Stimulated activated memory B cell treated with anti-CD40 and anti-IgM and Interleukin-4, amounts not matched to agents 10 μg/mL and 1 μg/mL and 100 μg/mL, for 72 hours (primary cell): ENCODE measurements around the gene LIX1.
"Not testable (repeated sequence)": the region's sequence is repeated elsewhere in the genome, so short reads cannot be mapped to it uniquely, and the experiment has no call there.

Experiments
- ATAC-seq: fragments of 150-1000 bp; cut with Tn5 transposase; 2 replicates; pipeline ENCODE4 v1.10.0; 2021
- H3K27ac Mint-ChIP-seq: one replicate; pipeline ENCODE4 v1.8.0; 2022; ENCODE audit warnings: mild to moderate bottlenecking, mixed read lengths
- H3K27me3 Mint-ChIP-seq: one replicate; pipeline ENCODE4 v1.8.0; 2022; ENCODE audit warnings: mixed read lengths
- H3K36me3 Mint-ChIP-seq: one replicate; pipeline ENCODE4 v1.8.0; 2022; ENCODE audit warnings: mixed read lengths
- H3K4me1 Mint-ChIP-seq: one replicate; pipeline ENCODE4 v1.8.0; 2022; ENCODE audit warnings: mixed read lengths
- H3K4me3 Mint-ChIP-seq: one replicate; pipeline ENCODE4 v1.8.0; 2022; ENCODE audit warnings: mild to moderate bottlenecking, moderate library complexity, mixed read lengths
- H3K9me3 Mint-ChIP-seq: one replicate; pipeline ENCODE4 v1.8.0; 2022; ENCODE audit warnings: mixed read lengths

The LIX1 gene

DNA sequence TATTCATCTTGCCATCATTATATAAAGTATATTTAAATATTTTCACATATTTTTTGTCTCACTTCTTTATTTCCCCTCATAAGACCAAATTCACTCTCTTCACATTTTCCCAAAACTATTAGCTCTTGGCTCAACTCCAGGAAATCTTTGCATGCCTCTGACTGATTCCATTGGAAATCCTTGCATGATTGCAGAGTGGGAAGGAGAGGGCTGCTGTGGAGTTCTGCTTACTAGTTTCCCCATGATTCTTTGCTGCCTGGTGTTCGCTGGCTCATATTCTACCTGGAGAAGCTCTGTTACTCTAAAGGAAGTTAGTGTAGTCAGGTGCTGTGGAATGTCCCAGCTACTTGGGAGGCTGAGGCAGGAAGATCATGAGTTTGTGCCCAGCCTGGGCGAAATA is 41.9 kb downstream of the LIX1 start:
- H3K27ac Mint-ChIP-seq = no peak overlapping the region
- peaks cover 1% of the 10 kb centered on the region for H3K4me1 Mint-ChIP-seq
- H3K4me3 Mint-ChIP-seq = no peak overlapping the region
- no peak for ATAC-seq
- no peaks in the 10 kb centered on the region for H3K9me3 Mint-ChIP-seq
- no peaks in the 10 kb centered on the region for H3K36me3 Mint-ChIP-seq
- peaks cover 10% of the 10 kb centered on the region for H3K27me3 Mint-ChIP-seq

DNA sequence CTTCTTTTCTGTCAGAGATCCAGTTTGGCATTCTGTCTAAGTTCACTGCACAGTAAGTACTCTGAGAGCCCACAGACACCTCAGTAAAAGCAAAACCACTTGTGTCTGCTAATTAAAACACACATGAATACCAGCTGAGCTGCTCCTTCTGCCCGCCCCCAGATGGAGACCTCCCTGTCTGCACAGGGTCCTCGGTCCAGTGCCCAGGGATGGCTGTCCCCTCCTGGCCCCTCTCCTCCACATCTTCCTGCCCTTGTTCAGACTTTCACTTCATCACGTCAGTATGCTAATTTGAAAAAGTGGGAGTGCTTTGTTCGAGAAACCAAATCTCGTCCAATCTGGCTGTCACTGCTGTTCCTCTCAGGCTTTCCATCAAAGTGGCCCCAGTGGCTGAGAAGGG is 43.5 kb downstream of the LIX1 start:
- no peak for ATAC-seq
- Mint-ChIP-seq H3K27me3 (peaks cover 10% of the 10 kb centered on the region), H3K9me3 (no peaks in the 10 kb centered on the region), H3K27ac (no peak overlapping the region), H3K4me3 (no peak overlapping the region), H3K4me1 (peaks cover 11% of the 10 kb centered on the region), H3K36me3 (no peaks in the 10 kb centered on the region)

DNA sequence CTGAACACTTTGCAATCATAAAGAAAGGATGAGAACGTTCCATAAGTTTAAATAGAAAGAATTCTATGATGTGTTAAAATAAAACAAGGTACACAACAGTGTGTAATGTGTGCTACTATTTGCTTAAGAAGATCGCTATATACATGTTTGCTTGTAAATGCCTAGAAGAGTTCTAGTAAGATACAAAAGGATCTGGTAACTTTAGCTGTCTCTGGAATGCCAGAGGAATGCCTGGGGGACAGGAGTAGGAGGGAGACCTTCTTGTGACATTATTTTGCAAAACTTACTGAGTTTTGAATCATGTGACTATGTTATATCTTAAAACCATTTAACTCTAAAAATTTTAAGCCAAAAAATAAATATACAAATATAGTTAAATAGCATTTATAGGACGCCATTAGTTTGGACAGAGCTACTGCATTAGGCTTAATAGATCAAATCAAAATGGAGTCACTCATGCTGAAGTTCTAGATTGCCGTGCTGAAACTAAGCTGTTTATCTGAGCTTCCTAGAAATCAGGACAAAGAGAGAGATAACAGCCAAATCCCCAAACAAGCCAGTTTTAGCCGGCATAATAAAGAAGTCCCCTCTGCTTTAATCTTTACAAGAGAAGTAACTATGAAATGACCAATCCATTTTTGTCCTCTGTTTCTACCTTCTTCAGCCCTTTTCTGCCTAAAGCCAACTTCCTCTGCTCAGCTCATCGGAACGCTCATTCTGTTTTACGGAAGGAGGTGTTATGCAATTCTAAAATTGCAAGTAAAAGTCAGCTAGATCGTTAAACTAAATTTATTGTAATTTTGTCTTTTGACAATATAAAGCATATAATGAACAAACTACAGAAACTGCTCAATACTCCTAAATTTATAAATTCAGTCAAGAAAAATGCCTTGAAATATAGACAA is 44.8 kb downstream of the LIX1 start:
- Mint-ChIP-seq H3K27ac (no peak overlapping the region), H3K4me1 (peaks cover 11% of the 10 kb centered on the region), H3K9me3 (no peaks in the 10 kb centered on the region), H3K27me3 (peaks cover 10% of the 10 kb centered on the region), H3K36me3 (no peaks in the 10 kb centered on the region), H3K4me3 (no peak overlapping the region)
- ATAC-seq = no peak

DNA sequence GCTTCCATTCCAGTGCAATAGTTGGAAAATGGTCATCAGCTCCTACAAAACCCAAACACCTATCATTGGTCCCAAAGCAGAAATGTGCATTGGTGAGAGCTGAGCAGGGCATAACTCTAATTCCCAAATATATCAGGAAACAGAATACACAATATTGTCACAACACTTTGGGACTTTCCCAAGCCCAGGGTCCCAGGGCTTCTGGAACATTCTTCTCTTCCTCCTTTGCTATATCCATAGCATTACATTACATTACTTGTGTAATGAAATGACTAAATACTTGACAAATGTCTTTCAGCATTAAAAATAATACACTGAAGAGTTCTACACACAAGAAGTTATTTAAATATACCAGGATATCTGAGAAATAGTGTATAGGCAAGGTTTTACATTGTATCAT is 45.6 kb downstream of the LIX1 start:
- Mint-ChIP-seq H3K4me1 (peaks cover 11% of the 10 kb centered on the region), H3K27ac (no peak overlapping the region), H3K36me3 (no peaks in the 10 kb centered on the region), H3K27me3 (peaks cover 10% of the 10 kb centered on the region), H3K9me3 (no peaks in the 10 kb centered on the region), H3K4me3 (no peak overlapping the region)
- ATAC-seq = no peak

DNA sequence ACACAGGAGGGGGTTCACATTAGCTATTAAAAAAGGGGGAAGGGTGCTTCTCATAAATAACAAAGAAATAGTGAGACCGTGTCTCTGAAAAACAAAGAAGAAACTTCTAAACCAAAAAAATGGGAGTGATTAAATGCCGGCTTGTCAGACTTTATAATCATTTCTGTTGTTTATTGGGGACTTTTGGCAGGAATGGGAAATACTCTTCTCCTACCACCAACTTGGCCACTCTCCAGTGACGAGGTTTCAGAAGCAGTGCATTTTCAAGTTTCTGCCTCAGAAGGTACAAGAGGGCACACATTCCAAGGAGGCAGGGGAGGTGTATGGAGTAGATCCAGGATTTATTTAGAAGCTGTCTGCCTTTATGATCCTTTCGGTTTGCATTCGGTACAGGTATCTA is 46.2 kb downstream of the LIX1 start:
- no peak for ATAC-seq
- peaks cover 11% of the 10 kb centered on the region for H3K4me1 Mint-ChIP-seq
- peaks cover 10% of the 10 kb centered on the region for H3K27me3 Mint-ChIP-seq
- no peak overlapping the region for H3K27ac Mint-ChIP-seq
- no peaks in the 10 kb centered on the region for H3K36me3 Mint-ChIP-seq
- no peaks in the 10 kb centered on the region for H3K9me3 Mint-ChIP-seq
- H3K4me3 Mint-ChIP-seq = no peak overlapping the region

DNA sequence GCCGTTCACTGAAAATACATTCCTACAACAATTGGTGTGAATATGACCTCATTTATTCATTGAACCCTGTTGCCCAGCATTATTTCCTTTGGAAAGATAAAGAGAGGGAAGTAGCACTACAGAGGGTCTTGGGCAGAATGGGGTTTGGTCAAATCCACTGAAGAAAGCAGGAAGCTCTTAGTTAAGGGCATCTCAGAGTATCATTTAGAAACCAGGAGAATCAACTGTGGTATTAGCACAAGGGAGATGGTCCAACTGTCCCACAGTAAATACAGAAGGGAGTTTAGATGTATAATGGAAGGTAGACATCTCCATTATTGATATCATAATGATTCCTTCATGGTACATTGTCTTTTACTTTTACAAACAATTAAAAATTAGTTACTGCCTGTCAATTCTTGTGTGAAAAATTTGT is 47.1 kb downstream of the LIX1 start:
- Mint-ChIP-seq H3K9me3 (no peaks in the 10 kb centered on the region), H3K4me1 (peaks cover 11% of the 10 kb centered on the region), H3K4me3 (no peak overlapping the region), H3K27me3 (peaks cover 8% of the 10 kb centered on the region), H3K36me3 (no peaks in the 10 kb centered on the region), H3K27ac (peak overlapping the region; percentile 51)
- ATAC-seq = peak; percentile 53

DNA sequence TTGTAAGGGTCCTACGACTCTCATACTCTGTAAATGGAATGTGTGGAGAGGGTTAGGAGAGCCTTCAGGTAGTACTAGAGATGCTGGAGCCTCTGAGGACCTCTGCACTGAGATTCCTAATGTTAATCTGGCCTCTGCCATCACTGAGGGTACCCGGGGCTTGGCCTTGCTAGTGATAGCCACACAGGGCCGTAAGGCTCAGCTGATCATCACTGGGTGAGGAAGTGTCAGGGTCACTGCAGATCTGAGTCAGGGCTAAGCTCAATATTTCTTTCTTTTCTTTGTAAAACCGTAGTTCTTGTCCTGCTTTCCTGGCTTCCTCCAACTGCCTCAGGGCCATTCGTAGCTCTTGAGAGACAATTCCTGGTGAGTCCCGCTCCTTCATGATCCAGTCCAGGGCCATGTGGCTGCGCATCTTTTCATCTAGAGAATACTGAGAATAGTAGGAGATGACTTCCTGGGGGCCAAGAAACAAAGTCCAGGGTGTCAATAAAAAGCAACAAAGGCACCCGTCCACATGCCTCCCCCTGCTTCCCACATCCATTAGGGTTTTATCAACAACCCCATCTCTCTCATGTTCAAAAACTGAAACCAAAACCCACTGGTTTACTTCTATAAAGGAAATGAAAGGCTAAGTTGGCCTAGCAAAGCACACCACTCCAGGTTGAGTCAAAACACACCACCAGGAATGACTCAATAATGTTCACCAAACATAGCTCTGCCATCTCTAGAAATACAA is 47.7 kb downstream of the LIX1 start:
- peak; percentile 88 for ATAC-seq

DNA sequence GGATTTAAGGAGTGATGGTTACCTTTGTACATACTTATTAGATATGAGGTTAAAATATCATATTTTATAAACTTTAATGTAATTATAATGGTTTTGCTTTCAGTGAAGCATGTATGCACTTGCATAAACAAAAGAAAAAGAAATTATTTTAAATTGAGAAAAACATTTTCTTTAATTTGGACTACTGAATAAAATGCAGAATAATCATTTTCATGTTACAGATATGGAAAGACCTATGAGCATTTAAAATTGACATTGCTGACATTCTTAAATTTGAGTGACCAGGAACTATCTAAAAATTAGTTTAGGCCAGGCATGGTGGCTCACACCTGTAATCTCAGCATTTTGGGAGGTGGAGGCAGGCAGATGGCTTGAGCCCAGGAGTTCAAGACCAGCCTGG is 49.2 kb downstream of the LIX1 start:
- Mint-ChIP-seq H3K36me3 (no peaks in the 10 kb centered on the region), H3K27ac (no peak overlapping the region), H3K9me3 (no peaks in the 10 kb centered on the region), H3K27me3 (no peaks in the 10 kb centered on the region), H3K4me1 (peaks cover 11% of the 10 kb centered on the region), H3K4me3 (no peak overlapping the region)
- ATAC-seq = no peak

More for the DNA sequence above, 47.7 kb downstream of the LIX1 start:
- H3K36me3 Mint-ChIP-seq = no peaks in the 10 kb centered on the region
- H3K9me3 Mint-ChIP-seq = no peaks in the 10 kb centered on the region
- H3K4me3 Mint-ChIP-seq = no peak overlapping the region
- peak overlapping the region; percentile 51 for H3K27ac Mint-ChIP-seq
- H3K27me3 Mint-ChIP-seq = peaks cover 2% of the 10 kb centered on the region
- H3K4me1 Mint-ChIP-seq = peaks cover 11% of the 10 kb centered on the region

DNA sequence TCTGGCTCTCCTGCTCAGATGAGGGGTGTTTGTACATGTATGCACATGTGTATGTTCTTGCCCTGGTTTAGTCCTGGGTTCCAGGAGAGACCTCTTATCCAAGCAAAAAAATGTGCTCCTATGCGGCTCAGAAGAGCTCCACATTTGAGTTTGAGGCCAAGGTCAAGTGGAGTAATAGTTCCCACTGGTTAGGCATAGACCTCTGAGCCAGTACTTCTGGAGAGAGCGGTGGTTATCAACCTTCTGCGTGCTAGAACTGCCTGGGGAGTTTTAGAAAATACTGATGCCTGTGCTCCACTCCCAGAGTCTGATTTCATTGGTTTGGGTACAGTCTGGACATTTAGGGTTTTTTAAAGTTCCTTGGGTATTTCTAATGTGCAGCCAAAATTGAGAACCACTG is 51.5 kb downstream of the LIX1 start:
- Mint-ChIP-seq H3K4me1 (peaks cover 11% of the 10 kb centered on the region), H3K4me3 (no peak overlapping the region), H3K9me3 (no peaks in the 10 kb centered on the region), H3K27ac (no peak overlapping the region), H3K36me3 (no peaks in the 10 kb centered on the region), H3K27me3 (no peaks in the 10 kb centered on the region)
- no peak for ATAC-seq

DNA sequence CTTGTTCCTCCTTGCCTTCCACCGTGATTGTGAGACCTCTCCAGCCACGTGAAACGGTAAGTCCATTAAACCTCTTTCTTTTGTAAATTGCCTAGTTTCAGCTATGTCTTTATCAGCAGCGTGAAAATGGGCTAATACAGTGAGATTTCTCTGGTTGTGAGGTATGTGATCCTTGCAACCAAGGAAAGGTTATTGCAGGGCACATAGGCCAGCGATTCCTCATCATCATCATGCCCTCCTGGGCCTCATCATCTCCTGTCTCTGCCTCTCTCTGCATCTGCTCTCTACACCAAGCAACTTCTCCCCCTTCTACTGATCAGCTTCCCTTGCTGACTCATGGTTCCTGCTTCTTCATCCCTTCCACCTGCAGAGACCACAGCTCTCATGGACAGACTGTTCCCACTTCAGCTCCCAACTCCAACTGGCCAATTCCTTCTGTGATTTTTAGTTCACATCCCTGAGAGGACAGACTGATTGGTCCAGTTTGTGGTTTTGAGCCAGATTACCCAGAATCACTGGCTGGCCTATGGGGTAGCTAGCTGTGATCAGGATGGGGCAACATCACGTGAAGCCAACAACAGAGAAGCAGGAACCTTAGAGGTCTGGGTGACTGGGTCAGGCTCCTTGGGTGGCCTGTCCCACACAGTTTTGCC is 53.1 kb downstream of the LIX1 start:
- Mint-ChIP-seq H3K4me3 (no peak overlapping the region), H3K36me3 (no peaks in the 10 kb centered on the region), H3K27ac (no peak overlapping the region), H3K4me1 (no peaks in the 10 kb centered on the region), H3K9me3 (peaks cover 3% of the 10 kb centered on the region), H3K27me3 (no peaks in the 10 kb centered on the region)
- no peak for ATAC-seq

DNA sequence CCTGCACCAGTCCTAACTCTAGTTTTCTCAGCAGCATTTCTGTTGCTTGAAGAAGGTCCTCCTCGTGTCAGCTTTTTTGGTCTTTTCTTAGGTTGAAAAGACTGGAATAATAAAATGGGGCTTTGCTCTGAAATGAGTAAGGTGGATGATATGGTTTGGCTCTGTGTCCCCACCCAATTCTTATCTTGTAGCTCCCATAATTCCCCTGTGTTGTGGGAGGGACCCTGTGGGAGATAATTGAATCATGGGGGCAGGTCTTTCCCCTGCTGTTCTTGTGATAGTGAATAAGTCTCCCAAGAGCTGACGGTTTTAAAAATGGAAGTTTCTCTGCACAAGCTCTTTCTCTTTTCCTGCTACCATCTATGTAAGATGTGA is 53.6 kb downstream of the LIX1 start:
- Mint-ChIP-seq H3K9me3 (peaks cover 3% of the 10 kb centered on the region), H3K4me3 (no peak overlapping the region), H3K27ac (no peak overlapping the region), H3K27me3 (no peaks in the 10 kb centered on the region), H3K36me3 (no peaks in the 10 kb centered on the region), H3K4me1 (no peaks in the 10 kb centered on the region)
- ATAC-seq = no peak

DNA sequence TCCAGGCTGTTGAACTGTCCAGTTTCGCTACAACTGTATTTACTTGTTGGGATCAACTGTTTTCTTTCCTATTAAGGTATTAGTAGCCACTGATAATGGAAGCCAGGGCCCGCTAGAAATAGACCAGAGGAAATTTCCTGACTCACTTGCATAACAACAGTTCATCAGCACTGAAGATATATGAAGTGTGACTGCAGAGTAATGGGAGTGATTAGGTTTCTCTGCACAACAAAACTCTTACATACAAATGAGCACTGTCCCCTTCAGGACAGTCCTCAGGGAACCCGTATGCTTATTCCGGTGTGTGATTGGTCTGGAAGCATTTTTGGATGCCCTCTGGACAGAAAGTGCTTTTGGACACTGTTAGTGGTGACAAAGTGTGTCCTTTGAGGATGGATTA is 55.3 kb downstream of the LIX1 start:
- no peak for ATAC-seq
- H3K27ac Mint-ChIP-seq = no peak overlapping the region
- peaks cover 3% of the 10 kb centered on the region for H3K4me1 Mint-ChIP-seq
- no peaks in the 10 kb centered on the region for H3K36me3 Mint-ChIP-seq
- H3K4me3 Mint-ChIP-seq = no peak overlapping the region
- peaks cover 3% of the 10 kb centered on the region for H3K9me3 Mint-ChIP-seq
- no peaks in the 10 kb centered on the region for H3K27me3 Mint-ChIP-seq

DNA sequence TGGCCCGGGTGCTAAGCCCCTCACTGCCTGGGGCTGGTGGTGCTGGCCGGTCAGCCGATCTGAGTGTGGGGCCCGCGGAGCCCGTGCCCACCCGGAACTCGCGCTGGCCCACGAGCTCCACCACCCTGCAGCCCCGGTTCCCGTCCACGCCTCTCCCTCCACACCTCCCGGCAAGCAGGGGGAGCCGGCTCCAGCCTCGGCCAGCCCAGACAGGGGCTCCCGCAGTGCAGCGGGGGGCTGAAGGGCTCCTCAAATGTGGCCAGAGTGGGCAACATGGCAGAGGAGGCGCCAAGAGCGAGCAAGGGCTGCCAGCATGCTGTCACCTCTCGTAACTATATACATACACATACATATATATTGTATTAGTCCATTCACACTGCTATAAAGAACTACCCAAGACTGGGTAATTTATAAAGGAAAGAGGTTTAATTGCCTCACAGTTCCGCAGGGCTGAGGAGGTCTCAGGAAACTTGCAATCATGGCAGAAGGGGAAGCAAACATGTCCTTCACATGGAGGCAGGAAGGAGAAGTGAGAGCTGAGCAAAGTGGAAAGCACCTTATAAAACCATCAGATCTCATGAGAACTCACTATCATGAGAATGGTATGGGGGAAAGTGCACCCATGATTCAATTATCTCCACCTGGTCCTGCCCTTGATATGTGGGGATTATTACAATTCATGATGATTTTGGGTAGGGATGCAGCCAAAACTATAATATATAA is 56.8 kb downstream of the LIX1 start:
- H3K4me3 Mint-ChIP-seq = no peak overlapping the region
- peaks cover 3% of the 10 kb centered on the region for H3K9me3 Mint-ChIP-seq
- ATAC-seq = no peak
- H3K27ac Mint-ChIP-seq = no peak overlapping the region
- no peaks in the 10 kb centered on the region for H3K27me3 Mint-ChIP-seq
- peaks cover 6% of the 10 kb centered on the region for H3K4me1 Mint-ChIP-seq
- no peaks in the 10 kb centered on the region for H3K36me3 Mint-ChIP-seq

DNA sequence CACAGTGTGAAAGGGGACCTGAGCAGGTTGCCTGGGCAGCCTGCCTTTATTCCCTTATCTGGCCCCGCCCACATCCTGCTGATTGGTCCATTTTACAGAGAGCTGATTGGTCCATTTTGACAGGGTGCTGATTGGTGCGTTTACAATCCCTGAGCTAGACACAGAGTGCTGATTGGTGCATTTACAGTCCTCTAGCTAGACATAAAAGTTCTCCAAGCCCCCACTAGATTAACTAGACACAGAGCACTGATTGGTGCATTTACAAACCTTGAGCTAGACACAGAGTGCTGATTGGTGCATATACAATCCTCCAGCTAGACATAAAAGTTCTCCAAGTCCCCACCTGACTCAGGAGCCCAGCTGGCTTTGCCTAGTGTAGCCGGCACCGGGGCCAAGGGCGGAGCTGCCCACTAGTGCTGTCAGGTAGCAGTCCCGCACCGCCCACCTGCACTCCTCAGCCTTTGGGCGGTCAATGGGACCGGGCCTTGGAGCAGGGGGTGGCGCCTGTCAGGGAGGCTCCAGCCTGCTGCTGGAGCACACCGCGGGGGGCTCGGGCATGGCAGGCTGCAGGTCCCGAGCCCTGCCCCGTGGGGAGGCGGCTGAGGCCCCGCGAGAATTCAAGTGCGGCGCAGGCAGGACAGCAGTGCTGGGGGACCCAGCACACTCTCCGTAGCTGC is 57.5 kb downstream of the LIX1 start:
- not testable (repeated sequence) for H3K27ac Mint-ChIP-seq, H3K4me3 Mint-ChIP-seq, H3K9me3 Mint-ChIP-seq, H3K27me3 Mint-ChIP-seq, H3K36me3 Mint-ChIP-seq, ATAC-seq, H3K4me1 Mint-ChIP-seq
